Measurements from ENCODE around the gene BORCS6. TPM values are rescaled to one million over a fixed set of nuclear protein-coding genes. Genes with fewer than 3 reads are reported as not detected.
A peak's percentile ranks its signal among the peaks of the same experiment; 100 is the strongest.

BORCS6 gene
- total and polyA plus RNA-seq, 2 of the 13 experiments (the other 11 are each of a cell fraction or from before 2014, with no cell fraction given): 2.0 to 5.1 TPM

DNA sequence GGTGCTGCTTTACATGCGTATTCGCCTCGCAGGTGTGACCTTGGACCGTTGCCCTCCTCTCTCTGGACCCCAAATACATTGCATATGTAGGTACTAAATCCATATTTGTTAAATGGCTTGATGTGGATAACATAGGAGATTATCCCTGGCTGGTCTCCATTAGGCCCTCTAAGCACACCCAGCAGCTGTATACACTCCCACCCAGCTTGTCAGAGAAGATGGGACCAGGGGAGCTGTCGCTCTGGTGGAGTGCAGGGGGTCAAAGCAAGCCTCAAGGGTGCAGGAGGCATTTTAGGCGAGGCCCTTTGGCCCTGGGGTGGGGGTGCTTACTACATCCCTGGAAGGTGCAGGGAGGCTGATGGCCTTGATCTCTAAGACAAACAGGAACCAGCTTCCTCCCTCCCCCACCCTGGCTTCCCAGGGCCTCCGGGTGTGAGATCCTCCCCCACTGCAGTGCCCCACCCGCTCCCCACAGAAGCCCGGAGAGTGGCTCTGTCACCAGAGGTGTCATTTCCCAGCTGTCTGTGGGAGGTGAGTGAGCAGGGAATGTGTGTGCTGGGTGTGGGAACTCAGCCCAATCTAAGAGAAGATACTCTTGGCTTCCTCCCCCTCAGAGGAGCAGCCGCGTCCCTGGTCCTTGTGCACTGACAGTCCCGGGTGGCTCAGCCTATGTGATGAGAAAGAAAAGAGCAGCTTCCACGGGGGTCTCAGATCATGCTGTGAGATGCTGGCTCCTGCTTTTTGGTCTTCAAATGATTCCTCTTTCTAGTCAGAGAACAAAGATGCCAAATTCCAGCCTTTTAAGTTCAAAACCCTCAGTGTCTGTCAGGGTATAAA, 25.8 kb downstream of the BORCS6 start:
- Histone ChIP-seq H3K27ac (ENCODE audit: extremely low read length, insufficient read depth, low read length) (peak overlapping the region; percentile 95), H3K4me2 (ENCODE audit: low read depth, low read length) (peak overlapping the region; percentile 91), H3K4me3 (replicated peaks in 1 of 3; ENCODE audit: insufficient read depth in 1 of 3, low read depth in 2 of 3, low read length in 3 of 3) (peak overlapping the region; percentile 92 to 99 (median 98)), H3K79me2 (ENCODE audit: insufficient read depth, low read length) (peaks cover 18% of the 10 kb centered on the region), H4K20me1 (ENCODE audit: insufficient read depth, low read length) (no peaks in the 10 kb centered on the region), H3K9ac (ENCODE audit: insufficient read depth, low read depth, low read length) (peak overlapping the region; percentile 80), H3K4me1 (ENCODE audit: insufficient read depth, low read length) (peaks cover 60% of the 10 kb centered on the region), H3K27me3 (ENCODE audit: control insufficient read depth in 1 of 2, insufficient read depth in 2 of 2, low read length in 2 of 2) (no peaks in the 10 kb centered on the region; a peak in 1 of 5 replicates), H2AFZ (ENCODE audit: low read length) (no peak overlapping the region), H3K9me3 (ENCODE audit: low read length) (no peaks in the 10 kb centered on the region), H3K36me3 (replicated peaks in 1 of 2; ENCODE audit: control insufficient read depth in 1 of 2, insufficient read depth in 2 of 2, low read length in 2 of 2) (peaks cover 1 to 7% of the 10 kb centered on the region in 2 experiments; a peak in 3 of 5 replicates)
- ATAC-seq (peak; percentile 78), DNase-seq (ENCODE audit: low spot score) (no peak), FAIRE-seq (peak; percentile 56)
- no TSS peak for BruUV-seq (replicated peaks)
- intact Hi-C loops (cut with micrococcal nuclease; ENCODE audit: unreplicated experiment): no loop called here
- in situ Hi-C loops (cut with HindIII; ENCODE audit: extremely low pct_ligation_motif_present, low pct_unique_long_range_greater_than_20kb): no loop called here
- POLR2A ChIA-PET: interaction anchor here (0.7 to 2.6 kb wide), 15 partner anchors 9 to 131 kb away, joined by 3 to 149 read pairs (median 5); partner anchors contain the start of genes BORCS6, RANGRF, SLC25A35 and TMEM107
- CTCF ChIA-PET (ENCODE audit: low intra/inter-chr PET ratio, low total read pairs): interaction anchor here (0.7 to 0.9 kb wide), 2 partner anchors 25 to 70 kb away, joined by 3 read pairs; no protein-coding TSS in a partner anchor
- WGBS (ENCODE audit: low lambda C conversion rate): 0% methylated on average over 4 of the region's 13 CpGs
- peak in 1 of 2 experiments; percentile 58; a peak in 2 of 4 replicates for TF ChIP-seq POLR2A (IDR thresholded peaks at IDR 0.05; ENCODE audit: insufficient read depth in 1 of 2, low read depth in 2 of 2, low read length in 2 of 2)
- no peak; the same call in 1 of the 2 replicates for TF ChIP-seq CREM (IDR thresholded peaks at IDR 0.05)
- TF ChIP-seq CREM (CRISPR knock-in tag; IDR thresholded peaks at IDR 0.05): no peak
- no peak; the same call in 1 of the 2 replicates for TF ChIP-seq HDAC2 (CRISPR knock-in tag; IDR thresholded peaks at IDR 0.05)
- no peak for TF ChIP-seq STAT6 (CRISPR knock-in tag; IDR thresholded peaks at IDR 0.05; ENCODE audit: borderline replicate concordance)
- TF ChIP-seq, protein P1, sequence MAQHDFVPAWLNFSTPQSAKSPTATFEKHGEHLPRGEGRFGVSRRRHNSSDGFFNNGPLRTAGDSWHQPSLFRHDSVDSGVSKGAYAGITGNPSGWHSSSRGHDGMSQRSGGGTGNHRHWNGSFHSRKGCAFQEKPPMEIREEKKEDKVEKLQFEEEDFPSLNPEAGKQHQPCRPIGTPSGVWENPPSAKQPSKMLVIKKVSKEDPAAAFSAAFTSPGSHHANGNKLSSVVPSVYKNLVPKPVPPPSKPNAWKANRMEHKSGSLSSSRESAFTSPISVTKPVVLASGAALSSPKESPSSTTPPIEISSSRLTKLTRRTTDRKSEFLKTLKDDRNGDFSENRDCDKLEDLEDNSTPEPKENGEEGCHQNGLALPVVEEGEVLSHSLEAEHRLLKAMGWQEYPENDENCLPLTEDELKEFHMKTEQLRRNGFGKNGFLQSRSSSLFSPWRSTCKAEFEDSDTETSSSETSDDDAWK (CRISPR knock-in tag; IDR thresholded peaks at IDR 0.05): no peak
- TF ChIP-seq ZFY (CRISPR knock-in tag; IDR thresholded peaks at IDR 0.05): 0 out of 2 replicates have a peak, but pooled peaks have one; percentile 47
- 0 out of 2 replicates have a peak, but pooled peaks have one; percentile 10 for TF ChIP-seq ZNF383 (CRISPR knock-in tag; IDR thresholded peaks at IDR 0.05; ENCODE audit: borderline replicate concordance)
- TF ChIP-seq PCBP2 (optimal IDR thresholded peaks at IDR 0.05; ENCODE audit: low read depth, low read length, poor library complexity, severe bottlenecking): no peak
- TF ChIP-seq TCF7 (IDR thresholded peaks at IDR 0.05; ENCODE audit: low read depth): peak; percentile 8; the same call in 1 of the 2 replicates
- peak; percentile 75 for TF ChIP-seq TBX2 (CRISPR knock-in tag; IDR thresholded peaks at IDR 0.05; ENCODE audit: borderline replicate concordance)
- 0 out of 2 replicates have a peak, but pooled peaks have one; percentile 24 for TF ChIP-seq TAF1 (CRISPR knock-in tag; IDR thresholded peaks at IDR 0.05)
- no peak for TF ChIP-seq ZNF549 (CRISPR knock-in tag; IDR thresholded peaks at IDR 0.05)
- TF ChIP-seq, protein P2, sequence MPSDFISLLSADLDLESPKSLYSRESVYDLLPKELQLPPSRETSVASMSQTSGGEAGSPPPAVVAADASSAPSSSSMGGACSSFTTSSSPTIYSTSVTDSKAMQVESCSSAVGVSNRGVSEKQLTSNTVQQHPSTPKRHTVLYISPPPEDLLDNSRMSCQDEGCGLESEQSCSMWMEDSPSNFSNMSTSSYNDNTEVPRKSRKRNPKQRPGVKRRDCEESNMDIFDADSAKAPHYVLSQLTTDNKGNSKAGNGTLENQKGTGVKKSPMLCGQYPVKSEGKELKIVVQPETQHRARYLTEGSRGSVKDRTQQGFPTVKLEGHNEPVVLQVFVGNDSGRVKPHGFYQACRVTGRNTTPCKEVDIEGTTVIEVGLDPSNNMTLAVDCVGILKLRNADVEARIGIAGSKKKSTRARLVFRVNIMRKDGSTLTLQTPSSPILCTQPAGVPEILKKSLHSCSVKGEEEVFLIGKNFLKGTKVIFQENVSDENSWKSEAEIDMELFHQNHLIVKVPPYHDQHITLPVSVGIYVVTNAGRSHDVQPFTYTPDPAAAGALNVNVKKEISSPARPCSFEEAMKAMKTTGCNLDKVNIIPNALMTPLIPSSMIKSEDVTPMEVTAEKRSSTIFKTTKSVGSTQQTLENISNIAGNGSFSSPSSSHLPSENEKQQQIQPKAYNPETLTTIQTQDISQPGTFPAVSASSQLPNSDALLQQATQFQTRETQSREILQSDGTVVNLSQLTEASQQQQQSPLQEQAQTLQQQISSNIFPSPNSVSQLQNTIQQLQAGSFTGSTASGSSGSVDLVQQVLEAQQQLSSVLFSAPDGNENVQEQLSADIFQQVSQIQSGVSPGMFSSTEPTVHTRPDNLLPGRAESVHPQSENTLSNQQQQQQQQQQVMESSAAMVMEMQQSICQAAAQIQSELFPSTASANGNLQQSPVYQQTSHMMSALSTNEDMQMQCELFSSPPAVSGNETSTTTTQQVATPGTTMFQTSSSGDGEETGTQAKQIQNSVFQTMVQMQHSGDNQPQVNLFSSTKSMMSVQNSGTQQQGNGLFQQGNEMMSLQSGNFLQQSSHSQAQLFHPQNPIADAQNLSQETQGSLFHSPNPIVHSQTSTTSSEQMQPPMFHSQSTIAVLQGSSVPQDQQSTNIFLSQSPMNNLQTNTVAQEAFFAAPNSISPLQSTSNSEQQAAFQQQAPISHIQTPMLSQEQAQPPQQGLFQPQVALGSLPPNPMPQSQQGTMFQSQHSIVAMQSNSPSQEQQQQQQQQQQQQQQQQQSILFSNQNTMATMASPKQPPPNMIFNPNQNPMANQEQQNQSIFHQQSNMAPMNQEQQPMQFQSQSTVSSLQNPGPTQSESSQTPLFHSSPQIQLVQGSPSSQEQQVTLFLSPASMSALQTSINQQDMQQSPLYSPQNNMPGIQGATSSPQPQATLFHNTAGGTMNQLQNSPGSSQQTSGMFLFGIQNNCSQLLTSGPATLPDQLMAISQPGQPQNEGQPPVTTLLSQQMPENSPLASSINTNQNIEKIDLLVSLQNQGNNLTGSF (CRISPR knock-in tag; IDR thresholded peaks at IDR 0.05): no peak

All from HepG2 (cell line).